Aorta (tissue), 5 donors: ENCODE data around the gene PSMD1. TPM values are rescaled to one million over a fixed set of nuclear protein-coding genes. Genes with fewer than 3 reads are reported as not detected.

Source experiments
- ATAC-seq: fragments of 200-7000 bp; cut with Tn5 transposase; one replicate; pipeline ENCODE4 v1.9.1; 2022; ENCODE audit warnings: moderate library complexity; ENCODE audit not compliant: low FRiP score
- DNase-seq, 2 donors: peaks; one replicate each; pipeline ENCODE4 v3.0.0-alpha.2; 2020
- H3K27ac ChIP-seq, 2 donors: one replicate each; pipeline ENCODE4 v1.5.1; 2013; ENCODE audit warnings: low read length in 2 of 2, mild to moderate bottlenecking in 2 of 2, moderate library complexity in 2 of 2, control low read depth in 1 of 2, inconsistent platforms in 1 of 2, low read depth in 1 of 2
- H3K27me3 ChIP-seq, 2 donors: one replicate each; pipeline ENCODE4 v1.6.1; 2013; ENCODE audit warnings: control low read depth in 1 of 2, low read length in 1 of 2, mild to moderate bottlenecking in 1 of 2, moderate library complexity in 1 of 2; ENCODE audit not compliant: insufficient read depth in 2 of 2, control insufficient read depth in 1 of 2
- H3K36me3 ChIP-seq, 2 donors: one replicate each; pipeline ENCODE4 v1.6.1; 2013; ENCODE audit warnings: control low read depth in 1 of 2, low read length in 1 of 2, mild to moderate bottlenecking in 1 of 2; ENCODE audit not compliant: insufficient read depth in 2 of 2, control insufficient read depth in 1 of 2
- H3K4me1 ChIP-seq, 2 donors: one replicate each; pipeline ENCODE4 v1.6.1; 2013; ENCODE audit warnings: low read length in 2 of 2, control low read depth in 1 of 2, mild to moderate bottlenecking in 1 of 2, moderate library complexity in 1 of 2; ENCODE audit not compliant: insufficient read depth in 2 of 2, control insufficient read depth in 1 of 2
- H3K4me3 ChIP-seq, 2 donors: one replicate each; pipeline ENCODE4 v1.5.1; 2013; ENCODE audit warnings: low read length in 2 of 2, control low read depth in 1 of 2, mild to moderate bottlenecking in 1 of 2
- H3K9me3 ChIP-seq: one replicate; pipeline ENCODE4 v1.6.1; 2013; ENCODE audit warnings: mild to moderate bottlenecking, low read length; ENCODE audit not compliant: control insufficient read depth
- WGBS, 2 donors: extraction: QIAGEN DNeasy Blood & Tissue Kit; methylation state at CpG; one replicate each; pipeline ENCODE4 v1.1.7; 2013; 5-methylcytosine and 5-hydroxymethylcytosine counted together
- intact Hi-C, 2 donors: fragments of 100-400 bp; cut with DNase I; formaldehyde crosslinking; loops; one replicate each; pipeline versions ENCODE4 v1.14.2 to v1.15.0; 2022
- polyA plus RNA-seq, 2 donors: library from polyadenylated mRNA; stranded (reverse); fragments of 200-250 nt; gene quantifications; one replicate each; pipeline ENCODE4 v1.2.3, GENCODE V29; 2013
- total RNA-seq, 2 donors: library from RNA; stranded (reverse); fragmentation: NEBNext Ultra II Directional; extraction: Animal tissue kit (Norgen Biotek cat#: 25700); gene quantifications; one replicate each; pipeline ENCODE4 v1.2.1, GENCODE V29; 2021
- donor health status: healthy with polysubstance abuse.
- donor health status: Bipolar disorder and iron deficiency.
- donor health status: DM: no; HTN: no; CAD: no.
- donor health status: DM: no; HTN: no; CAD: no.
- donor health status: DM: yes; HTN: yes; CAD: no.

Gene PSMD1
- total and polyA plus RNA-seq, 4 donors, result 27.8 to 69.7 (median 51.5) TPM

- no peaks in the 10 kb centered on the region for H3K36me3 ChIP-seq
- H3K27me3 ChIP-seq, result no peaks in the 10 kb centered on the region
- ATAC-seq (no peak), DNase-seq (no peak)
- H3K27ac ChIP-seq, result no peak overlapping the region
- WGBS, 2 donors, result 87 to 88% methylated on average over 12 of the region's 12 CpGs
- no peaks in the 10 kb centered on the region for H3K9me3 ChIP-seq
- H3K4me1 ChIP-seq, result no peaks in the 10 kb centered on the region
- intact Hi-C loops, result loop anchor here (10.0 kb wide), 1 partner anchor 225 kb away; no protein-coding TSS in a partner anchor
- H3K4me3 ChIP-seq, result no peak overlapping the region
Measured at GRCh38 chr2:231049286-231050017, 7.2 kb upstream of the PSMD1 start.

- Histone ChIP-seq H3K9me3 (no peaks in the 10 kb centered on the region), H3K27ac (no peak overlapping the region), H3K4me1 (no peaks in the 10 kb centered on the region), H3K27me3 (no peaks in the 10 kb centered on the region), H3K36me3 (no peaks in the 10 kb centered on the region), H3K4me3 (no peak overlapping the region)
- intact Hi-C loops, result loop anchor here (10.0 kb wide), 1 partner anchor 225 kb away; no protein-coding TSS in a partner anchor
- 36 to 45% methylated on average over 9 of the region's 9 CpGs for WGBS, 2 donors
- no peak for ATAC-seq
- DNase-seq, result no peak
Measured at GRCh38 chr2:231050018-231050901, 6.4 kb upstream of the PSMD1 start.

GRCh38 chr2:231051116-231051515, 5.6 kb upstream of the PSMD1 start:
- DNase-seq, result no peak
- WGBS, 2 donors, result 88 to 89% methylated on average over 5 of the region's 5 CpGs
- intact Hi-C loops, result loop anchor here (10.0 kb wide), 1 partner anchor 226 kb away; no protein-coding TSS in a partner anchor
- Histone ChIP-seq H3K36me3 (no peaks in the 10 kb centered on the region), H3K27me3 (no peaks in the 10 kb centered on the region), H3K4me3 (no peak overlapping the region), H3K27ac (no peak overlapping the region), H3K9me3 (no peaks in the 10 kb centered on the region), H3K4me1 (no peaks in the 10 kb centered on the region)
- no peak for ATAC-seq

GRCh38 chr2:231052494-231053451, 3.9 kb upstream of the PSMD1 start:
- DNase-seq (peak; percentile 87 to 94), ATAC-seq (peak; percentile 90)
- Histone ChIP-seq H3K27ac (no peak overlapping the region), H3K27me3 (no peaks in the 10 kb centered on the region), H3K36me3 (no peaks in the 10 kb centered on the region), H3K4me3 (peak overlapping the region; percentile 29 to 55), H3K9me3 (no peaks in the 10 kb centered on the region), H3K4me1 (peaks cover 0 to 4% of the 10 kb centered on the region in 2 donors)
- intact Hi-C loops, result loop anchor here (10.0 kb wide), 1 partner anchor 228 kb away; no protein-coding TSS in a partner anchor
- 5 to 6% methylated on average over 59 to 62 of the region's 62 CpGs for WGBS, 2 donors

- H3K36me3 ChIP-seq, result no peaks in the 10 kb centered on the region
- no peak for DNase-seq
- intact Hi-C loops, result loop anchor here (10.0 kb wide), 1 partner anchor 229 kb away; no protein-coding TSS in a partner anchor
- no peak overlapping the region for H3K4me3 ChIP-seq
- H3K9me3 ChIP-seq, result no peaks in the 10 kb centered on the region
- no peak for ATAC-seq
- WGBS, 2 donors, result 81 to 89% methylated on average over 6 of the region's 6 CpGs
- H3K27me3 ChIP-seq, result no peaks in the 10 kb centered on the region
- peaks cover 0 to 12% of the 10 kb centered on the region in 2 donors for H3K4me1 ChIP-seq
- H3K27ac ChIP-seq, result no peak overlapping the region
Measured at GRCh38 chr2:231053846-231054245, 2.8 kb upstream of the PSMD1 start.

GRCh38 chr2:231057590-231057989, 923 bp downstream of the PSMD1 start:
- no peak for ATAC-seq
- H3K4me1 ChIP-seq, result peaks cover 0 to 18% of the 10 kb centered on the region in 2 donors
- no peak for DNase-seq
- peak overlapping the region; percentile 74 to 97 for H3K4me3 ChIP-seq
- H3K27me3 ChIP-seq, result no peaks in the 10 kb centered on the region
- H3K27ac ChIP-seq, result no peak overlapping the region
- intact Hi-C loops, result loop anchor here (10.0 kb wide), 1 partner anchor 233 kb away; no protein-coding TSS in a partner anchor
- H3K36me3 ChIP-seq, result no peaks in the 10 kb centered on the region
- 5 to 7% methylated on average over 10 of the region's 10 CpGs for WGBS, 2 donors
- no peaks in the 10 kb centered on the region for H3K9me3 ChIP-seq

GRCh38 chr2:231058761-231059550, 2.3 kb downstream of the PSMD1 start:
- 55 to 65% methylated on average over 4 of the region's 4 CpGs for WGBS, 2 donors
- peak overlapping the region in 1 of 2 donors; percentile 5 for H3K4me3 ChIP-seq
- intact Hi-C loops, result loop anchor here (10.0 kb wide), 1 partner anchor 234 kb away; no protein-coding TSS in a partner anchor
- no peak for ATAC-seq
- no peak for DNase-seq
- peaks cover 0 to 18% of the 10 kb centered on the region in 2 donors for H3K4me1 ChIP-seq
- no peak overlapping the region for H3K27ac ChIP-seq
- no peaks in the 10 kb centered on the region for H3K9me3 ChIP-seq
- no peaks in the 10 kb centered on the region for H3K27me3 ChIP-seq
- peaks cover 0 to 4% of the 10 kb centered on the region in 2 donors for H3K36me3 ChIP-seq
